Stimulated activated CD4-positive, alpha-beta T cell treated with anti-CD3 and anti-CD28 coated beads, Interleukin-1b, Interleukin-23, amount 100 ng/mL, for 4 hours (primary cell): Measurements from ENCODE around the gene MGAT4B.

Experiments used
- DNase-seq, 2 donors: peaks; one replicate each; pipeline ENCODE4 v3.0.0-alpha.2; 2020; ENCODE audit warnings: low read depth in 2 of 2

The MGAT4B gene

GRCh38 chr5:179825655-179826182, 19.1 kb upstream of the MGAT4B start:
- no peak for DNase-seq

- no peak for DNase-seq
These were observed 18.1 kb upstream of the MGAT4B start for GRCh38 chr5:179824745-179825112.

GRCh38 chr5:179823937-179824744, 17.5 kb upstream of the MGAT4B start:
- no peak for DNase-seq

- DNase-seq = no peak
These were observed 15.9 kb upstream of the MGAT4B start for GRCh38 chr5:179822444-179822990.

GRCh38 chr5:179822059-179822432, 15.4 kb upstream of the MGAT4B start:
- no peak for DNase-seq

- DNase-seq = peak; percentile 68 to 74
These were observed 14.8 kb upstream of the MGAT4B start for GRCh38 chr5:179821298-179822058.

- peak; percentile 69 to 82 for DNase-seq
These were observed 14.0 kb upstream of the MGAT4B start, which contains the start of gene SQSTM1 for GRCh38 chr5:179820483-179821297. SQSTM1 (plus strand) TSS chr5:179820905; CDS start chr5:179820937, 32 bp downstream.

- no peak for DNase-seq
These were observed 13.4 kb upstream of the MGAT4B start for GRCh38 chr5:179820127-179820482.

- DNase-seq = no peak
These were observed 12.8 kb upstream of the MGAT4B start for GRCh38 chr5:179819296-179820126.

GRCh38 chr5:179818746-179819295, 12.2 kb upstream of the MGAT4B start:
- DNase-seq = peak; percentile 61 to 69

- DNase-seq = no peak
These were observed 11.5 kb upstream of the MGAT4B start for GRCh38 chr5:179817890-179818745.

- no peak for DNase-seq
These were observed 10.8 kb upstream of the MGAT4B start for GRCh38 chr5:179817470-179817840.

- no peak for DNase-seq
These were observed 10.3 kb upstream of the MGAT4B start for GRCh38 chr5:179816796-179817469.

- DNase-seq = no peak
These were observed 9.7 kb upstream of the MGAT4B start for GRCh38 chr5:179816401-179816795.

- DNase-seq = no peak
These were observed 9.0 kb upstream of the MGAT4B start for GRCh38 chr5:179815491-179816249.

- DNase-seq = no peak
These were observed 7.4 kb upstream of the MGAT4B start for GRCh38 chr5:179814090-179814489.

GRCh38 chr5:179812997-179813607, 6.4 kb upstream of the MGAT4B start:
- DNase-seq = no peak
